Colonic mucosa (tissue), 4 donors: ENCODE results near the gene ALAS2. TPM values are rescaled to one million over a fixed set of nuclear protein-coding genes. Genes with fewer than 3 reads are reported as not detected.

ENCODE experiments used
- DNase-seq: peaks from one replicate; pipeline ENCODE4 v3.0.0-alpha.2; 2020
- H3K27ac ChIP-seq: fragments of 200-600 bp; one replicate; pipeline ENCODE4 v1.8.0; 2021
- H3K27me3 ChIP-seq: fragments of 200-600 bp; one replicate; pipeline ENCODE4 v1.8.0; 2021
- H3K36me3 ChIP-seq: fragments of 200-600 bp; one replicate; pipeline ENCODE4 v1.8.0; 2021
- H3K4me1 ChIP-seq: fragments of 200-600 bp; one replicate; pipeline ENCODE4 v1.8.0; 2021; ENCODE audit warnings: mild to moderate bottlenecking
- H3K4me3 ChIP-seq: fragments of 200-600 bp; one replicate; pipeline ENCODE4 v1.8.0; 2021
- H3K9ac ChIP-seq, 2 donors: one replicate each; pipeline ENCODE4 v1.7.0; 2013; ENCODE audit warnings: control low read depth in 2 of 2, low read depth in 2 of 2, low read length in 2 of 2
- H3K9me3 ChIP-seq: fragments of 200-600 bp; one replicate; pipeline ENCODE4 v1.8.0; 2021
- intact Hi-C: fragments of 100-400 bp; cut with DNase I; formaldehyde crosslinking; loops from one replicate; pipeline ENCODE4 v1.14.1; 2022
- total RNA-seq, 2 donors: library from RNA; stranded (reverse); fragmentation: NEBNext Ultra II Directional in 1 of 2; extraction: Animal tissue kit (Norgen Biotek cat#: 25700) in 1 of 2; gene quantifications; one replicate each; pipeline ENCODE4 v1.2.1, GENCODE V29; 2021
- TF ChIP-seq, protein P1 (sequence below): fragments of 200-600 bp; IDR thresholded peaks from one replicate; pipeline ENCODE4 v1.8.0; 2022; ENCODE audit warnings: antibody characterized with exemption, mild to moderate bottlenecking
- donor health status: healthy.
- donor health status: DM: no; HTN: no; CAD: no.
- donor health status: DM: no; HTN: no; CAD: no.

Gene ALAS2
- total RNA-seq, 2 donors from 2014 or later, result 0.74 TPM; not detected in 1

DNA sequence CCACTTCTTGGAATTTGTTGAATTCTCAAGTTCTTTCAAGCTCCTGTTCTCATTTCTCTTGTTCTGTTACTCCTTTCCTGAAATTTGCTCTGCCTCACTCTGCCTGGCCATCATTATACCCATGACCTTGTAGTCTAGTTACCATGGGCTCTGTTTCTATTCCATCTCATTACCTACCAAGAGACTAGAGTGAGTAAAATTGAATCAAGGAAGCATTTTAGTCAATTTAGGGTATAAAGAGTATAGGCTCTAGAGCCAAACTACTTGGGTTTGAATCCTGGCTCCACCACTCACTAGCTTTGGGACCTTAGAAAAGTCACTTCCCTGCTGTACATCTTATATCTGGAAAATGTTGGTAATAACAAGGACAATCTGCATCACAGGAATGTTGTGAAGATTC lies 2.2 kb downstream of the ALAS2 start:
- Histone ChIP-seq H3K9ac (no peak overlapping the region), H3K27me3 (no peaks in the 10 kb centered on the region), H3K9me3 (no peaks in the 10 kb centered on the region), H3K4me3 (no peak overlapping the region), H3K36me3 (no peaks in the 10 kb centered on the region), H3K4me1 (no peaks in the 10 kb centered on the region), H3K27ac (no peak overlapping the region)
- TF ChIP-seq, protein P1, sequence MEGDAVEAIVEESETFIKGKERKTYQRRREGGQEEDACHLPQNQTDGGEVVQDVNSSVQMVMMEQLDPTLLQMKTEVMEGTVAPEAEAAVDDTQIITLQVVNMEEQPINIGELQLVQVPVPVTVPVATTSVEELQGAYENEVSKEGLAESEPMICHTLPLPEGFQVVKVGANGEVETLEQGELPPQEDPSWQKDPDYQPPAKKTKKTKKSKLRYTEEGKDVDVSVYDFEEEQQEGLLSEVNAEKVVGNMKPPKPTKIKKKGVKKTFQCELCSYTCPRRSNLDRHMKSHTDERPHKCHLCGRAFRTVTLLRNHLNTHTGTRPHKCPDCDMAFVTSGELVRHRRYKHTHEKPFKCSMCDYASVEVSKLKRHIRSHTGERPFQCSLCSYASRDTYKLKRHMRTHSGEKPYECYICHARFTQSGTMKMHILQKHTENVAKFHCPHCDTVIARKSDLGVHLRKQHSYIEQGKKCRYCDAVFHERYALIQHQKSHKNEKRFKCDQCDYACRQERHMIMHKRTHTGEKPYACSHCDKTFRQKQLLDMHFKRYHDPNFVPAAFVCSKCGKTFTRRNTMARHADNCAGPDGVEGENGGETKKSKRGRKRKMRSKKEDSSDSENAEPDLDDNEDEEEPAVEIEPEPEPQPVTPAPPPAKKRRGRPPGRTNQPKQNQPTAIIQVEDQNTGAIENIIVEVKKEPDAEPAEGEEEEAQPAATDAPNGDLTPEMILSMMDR, result no peak
- DNase-seq, result no peak
- intact Hi-C loops, result no loop called here

DNA sequence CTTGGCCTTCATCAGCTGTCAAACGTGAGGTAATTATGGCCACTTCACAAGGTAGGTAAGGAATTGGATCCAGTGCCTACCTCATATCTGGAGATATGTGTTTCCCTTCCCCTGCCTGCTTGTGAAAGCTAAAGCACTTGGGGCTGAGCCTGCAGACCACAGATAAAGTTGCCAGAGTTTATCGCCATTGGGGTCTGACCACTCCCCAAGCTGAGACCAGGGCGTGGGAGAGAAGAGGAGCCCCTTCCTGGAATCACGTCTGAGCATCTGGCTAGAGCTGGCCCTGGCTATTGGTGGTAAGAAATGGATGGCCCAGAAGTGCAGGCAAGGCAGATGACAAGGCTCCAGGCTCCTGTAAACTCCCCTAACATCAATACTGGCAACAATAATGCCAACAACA lies 2.7 kb downstream of the ALAS2 start:
- no peak overlapping the region for H3K27ac ChIP-seq
- intact Hi-C loops, result no loop called here
- TF ChIP-seq, protein P1, result no peak
- H3K4me1 ChIP-seq, result no peaks in the 10 kb centered on the region
- no peak overlapping the region for H3K9ac ChIP-seq
- H3K27me3 ChIP-seq, result no peaks in the 10 kb centered on the region
- H3K4me3 ChIP-seq, result no peak overlapping the region
- H3K36me3 ChIP-seq, result no peaks in the 10 kb centered on the region
- no peaks in the 10 kb centered on the region for H3K9me3 ChIP-seq
- DNase-seq, result no peak

DNA sequence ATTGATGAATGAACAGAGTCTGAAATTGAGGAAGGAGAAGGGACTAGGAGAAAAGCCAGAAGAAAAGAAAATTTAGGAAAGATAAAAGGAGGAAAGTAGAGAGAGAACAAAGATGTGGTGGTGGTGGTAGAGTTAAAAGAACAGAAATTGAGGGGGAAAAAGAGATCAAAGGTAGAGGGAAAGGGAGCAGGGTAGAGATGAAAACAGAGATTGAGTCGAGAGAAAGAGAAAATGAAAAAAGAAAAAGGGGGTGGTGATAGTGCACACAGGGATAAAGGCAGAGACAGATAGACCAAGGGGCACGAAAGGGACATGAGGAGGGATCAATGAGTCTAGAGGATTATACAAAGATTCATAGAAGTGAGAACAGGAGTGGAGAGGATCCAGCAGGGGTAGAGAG lies 3.9 kb downstream of the ALAS2 start:
- Histone ChIP-seq H3K9ac (no peak overlapping the region), H3K4me3 (no peak overlapping the region), H3K36me3 (no peaks in the 10 kb centered on the region), H3K4me1 (no peaks in the 10 kb centered on the region), H3K27me3 (no peaks in the 10 kb centered on the region), H3K9me3 (no peaks in the 10 kb centered on the region), H3K27ac (no peak overlapping the region)
- intact Hi-C loops, result no loop called here
- no peak for DNase-seq
- TF ChIP-seq, protein P1, result no peak

DNA sequence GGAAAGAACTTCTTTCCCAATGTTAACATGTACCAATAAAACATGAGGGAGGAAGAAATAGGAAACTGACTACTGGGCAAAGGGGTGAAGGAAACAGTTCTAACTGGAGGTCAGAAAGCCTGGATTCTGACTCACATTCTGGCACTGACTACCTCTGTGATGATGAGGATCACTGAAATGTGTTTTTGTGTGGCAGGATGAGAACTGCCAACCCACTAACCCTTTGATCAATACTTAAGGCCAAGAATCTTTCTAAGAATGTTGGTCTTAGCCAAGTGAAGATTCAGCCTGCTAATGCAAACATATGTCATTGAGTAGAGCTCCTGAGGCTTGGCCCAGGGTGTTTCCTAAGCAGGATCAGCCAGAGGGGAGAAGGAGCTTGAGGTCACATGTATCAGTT lies 4.6 kb downstream of the ALAS2 start:
- H3K27ac ChIP-seq, result no peak overlapping the region
- no peak overlapping the region for H3K4me3 ChIP-seq
- TF ChIP-seq, protein P1, result no peak
- no peak overlapping the region for H3K9ac ChIP-seq
- intact Hi-C loops, result no loop called here
- no peak for DNase-seq
- H3K9me3 ChIP-seq, result no peaks in the 10 kb centered on the region
- H3K36me3 ChIP-seq, result no peaks in the 10 kb centered on the region
- no peaks in the 10 kb centered on the region for H3K4me1 ChIP-seq
- H3K27me3 ChIP-seq, result no peaks in the 10 kb centered on the region

DNA sequence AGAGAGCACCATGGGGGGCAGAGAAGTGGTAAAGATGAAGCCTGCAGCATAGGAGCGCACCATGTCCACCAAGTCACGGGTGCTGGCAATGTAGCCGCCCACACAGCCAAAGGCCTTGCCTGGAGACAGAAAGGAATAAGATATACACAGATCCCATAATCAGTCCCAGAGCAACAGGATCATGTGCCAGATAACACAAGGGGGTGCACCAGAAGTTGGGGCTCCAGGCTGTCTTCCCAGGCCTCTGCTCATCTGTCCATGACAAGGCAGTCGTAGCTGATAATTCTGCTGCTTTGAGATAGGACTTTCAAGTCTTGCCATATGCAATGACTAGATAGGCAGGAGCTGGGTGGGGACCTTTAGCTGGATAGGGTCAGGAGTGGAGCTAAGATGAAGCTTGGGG lies 15.9 kb downstream of the ALAS2 start:
- H3K9ac ChIP-seq, result no peak overlapping the region
- no peak for DNase-seq
- no peaks in the 10 kb centered on the region for H3K9me3 ChIP-seq
- H3K4me3 ChIP-seq, result no peak overlapping the region
- H3K36me3 ChIP-seq, result no peaks in the 10 kb centered on the region
- H3K4me1 ChIP-seq, result no peaks in the 10 kb centered on the region
- intact Hi-C loops, result no loop called here
- TF ChIP-seq, protein P1, result no peak
- no peaks in the 10 kb centered on the region for H3K27me3 ChIP-seq
- H3K27ac ChIP-seq, result no peak overlapping the region

DNA sequence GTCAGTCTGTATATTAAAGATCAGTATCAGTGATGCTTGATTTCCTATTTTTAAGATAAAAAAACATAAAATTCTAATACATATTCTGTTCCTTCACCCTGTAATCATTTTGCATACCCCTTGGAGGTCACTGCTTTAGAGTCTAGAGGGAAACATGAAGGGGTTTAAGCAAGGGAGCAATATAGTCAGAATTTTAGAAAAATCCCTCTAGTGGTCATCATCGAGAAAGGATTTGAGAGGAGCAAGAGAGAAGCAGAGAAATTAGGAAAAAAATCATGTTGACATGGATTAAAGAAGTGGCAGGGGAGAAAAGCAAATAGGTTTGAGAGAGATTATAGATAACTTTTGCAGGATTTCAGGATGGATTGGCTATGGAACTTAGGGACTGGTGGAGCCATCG lies 19.5 kb downstream of the ALAS2 start:
- H3K9me3 ChIP-seq, result no peaks in the 10 kb centered on the region
- intact Hi-C loops, result no loop called here
- no peaks in the 10 kb centered on the region for H3K36me3 ChIP-seq
- H3K9ac ChIP-seq, result no peak overlapping the region
- H3K4me1 ChIP-seq, result no peaks in the 10 kb centered on the region
- no peak overlapping the region for H3K27ac ChIP-seq
- TF ChIP-seq, protein P1, result peak; percentile 11
- no peak for DNase-seq
- H3K27me3 ChIP-seq, result no peaks in the 10 kb centered on the region
- no peak overlapping the region for H3K4me3 ChIP-seq
